GM19193 (cell line): ENCODE data around the gene C22orf42.

Experiments used
- POLR2A ChIP-seq: IDR thresholded peaks from 4 replicates; pipeline ENCODE4 v1.6.1; 2011; ENCODE audit not compliant: insufficient read depth, insufficient read length; ENCODE audit errors: extremely low read depth

The C22orf42 gene

GRCh38 chr22:32127904-32128303 is 31.2 kb downstream of the C22orf42 start:
- no peak for TF ChIP-seq POLR2A

- no peak for TF ChIP-seq POLR2A
These were observed 35.4 kb downstream of the C22orf42 start for GRCh38 chr22:32123657-32124056.

GRCh38 chr22:32122899-32123298 is 36.2 kb downstream of the C22orf42 start:
- TF ChIP-seq POLR2A, result no peak

GRCh38 chr22:32120603-32121002 is 38.5 kb downstream of the C22orf42 start:
- no peak for TF ChIP-seq POLR2A

- TF ChIP-seq POLR2A, result no peak
These were observed 39.4 kb downstream of the C22orf42 start for GRCh38 chr22:32119568-32120235.

- no peak for TF ChIP-seq POLR2A
These were observed 46.7 kb downstream of the C22orf42 start for GRCh38 chr22:32112380-32112779.

- no peak for TF ChIP-seq POLR2A
These were observed 52.2 kb downstream of the C22orf42 start for GRCh38 chr22:32106930-32107329.

- TF ChIP-seq POLR2A, result no peak
These were observed 55.3 kb downstream of the C22orf42 start for GRCh38 chr22:32103658-32104315.

GRCh38 chr22:32100711-32101110 is 58.4 kb downstream of the C22orf42 start:
- no peak for TF ChIP-seq POLR2A
